ENCODE data around the gene ZBTB7B. TPM values are rescaled to one million over a fixed set of nuclear protein-coding genes. Genes with fewer than 3 reads are reported as not detected.
A peak's percentile ranks its signal among the peaks of the same experiment; 100 is the strongest.

The ZBTB7B gene
- polyA plus RNA-seq, 2 of the 4 experiments (the other 2 are of a cell fraction) = 20.5 to 30.7 TPM

GRCh38 chr1:154966111-154966510 lies 36.5 kb upstream of the ZBTB7B start:
- no peak for FAIRE-seq
- Histone ChIP-seq H3K4me2 (no peak overlapping the region), H3K4me3 (no peak overlapping the region), H3K4me1 (peaks cover 35% of the 10 kb centered on the region), H3K27ac (no peak overlapping the region), H3K9me3 (no peaks in the 10 kb centered on the region)
- TF ChIP-seq TFCP2L1 (CRISPR knock-in tag; IDR thresholded peaks at IDR 0.05) (no peak), E2F6 (IDR thresholded peaks at IDR 0.05; ENCODE audit: borderline replicate concordance, low read depth) (no peak), RAD21 (conservative IDR thresholded peaks at IDR 0.05 in 1 of 2, IDR thresholded peaks at IDR 0.05 in 1 of 2) (no peak), JUNB (IDR thresholded peaks at IDR 0.05) (no peak), POLR2A (IDR thresholded peaks at IDR 0.05; ENCODE audit: low read length) (no peak), FOSL2 (IDR thresholded peaks at IDR 0.05) (no peak), FOSL2 (CRISPR knock-in tag; IDR thresholded peaks at IDR 0.05) (no peak), RARB (CRISPR knock-in tag; IDR thresholded peaks at IDR 0.05) (no peak), MAZ (IDR thresholded peaks at IDR 0.05; ENCODE audit: borderline replicate concordance, low read depth, low read length) (no peak), FOXS1 (CRISPR knock-in tag; IDR thresholded peaks at IDR 0.05) (no peak), KDM1A (IDR thresholded peaks at IDR 0.05; ENCODE audit: low read depth) (no peak), USF2 (IDR thresholded peaks at IDR 0.05) (no peak), PBX3 (IDR thresholded peaks at IDR 0.05) (no peak), POLR2AphosphoS2 (conservative IDR thresholded peaks at IDR 0.05; ENCODE audit: low read length) (no peak), RCOR1 (IDR thresholded peaks at IDR 0.05; ENCODE audit: low read depth, low read length) (no peak), RFX5 (IDR thresholded peaks at IDR 0.05) (no peak), CTCF (IDR thresholded peaks at IDR 0.05) (no peak), NFE2L2 (conservative IDR thresholded peaks at IDR 0.05; ENCODE audit: low read length) (no peak), ATOH8 (CRISPR knock-in tag; IDR thresholded peaks at IDR 0.05; ENCODE audit: low read depth) (no peak)
- 91% methylated on average over 6 of the region's 7 CpGs for WGBS (ENCODE audit: missing lambda C conversion rate)
- ChIA-PET CTCF (interaction anchor here (0.9 kb wide), 1 partner anchor 30 kb away, joined by 3 read pairs; the partner anchor contains the start of gene PMVK), POLR2A (interaction anchor here (1.5 to 1.9 kb wide), 2 partner anchors 8 to 10 kb away, joined by 4 to 8 read pairs; partner anchors contain the start of genes CKS1B and PBXIP1)
- no peak for DNase-seq (ENCODE audit: low read depth in 1 of 2, low spot score in 1 of 2)
- no peak for ATAC-seq

GRCh38 chr1:154967331-154967950 lies 35.2 kb upstream of the ZBTB7B start:
- H3K4me2 ChIP-seq = peak overlapping the region; percentile 99
- FAIRE-seq = no peak
- CTCF ChIA-PET = no interaction called here

More at GRCh38 chr1:154967331-154967950, 35.2 kb upstream of the ZBTB7B start:
- Histone ChIP-seq H3K4me1 (peaks cover 48% of the 10 kb centered on the region), H3K9me3 (no peaks in the 10 kb centered on the region), H3K4me3 (no peak overlapping the region), H3K27ac (peak overlapping the region in 1 of 2 experiments; percentile 98; a peak in 4 of 6 replicates)
- TF ChIP-seq HDAC2 (IDR thresholded peaks at IDR 0.05) (no peak), CBX8 (IDR thresholded peaks at IDR 0.05) (no peak), SMC3 (IDR thresholded peaks at IDR 0.05) (no peak), ZFP36 (IDR thresholded peaks at IDR 0.05; ENCODE audit: borderline replicate concordance, partially characterized antibody) (no peak), BCL3 (IDR thresholded peaks at IDR 0.05) (no peak), PHF8 (IDR thresholded peaks at IDR 0.05; ENCODE audit: borderline replicate concordance, low read depth) (no peak), ELK1 (IDR thresholded peaks at IDR 0.05; ENCODE audit: low read depth, low read length) (no peak), HOXB13 (CRISPR knock-in tag; IDR thresholded peaks at IDR 0.05; ENCODE audit: low read depth) (no peak), MYC (IDR thresholded peaks at IDR 0.05; ENCODE audit: borderline replicate concordance, low read length) (no peak), NFE2L2 (conservative IDR thresholded peaks at IDR 0.05; ENCODE audit: low read length) (no peak), MAFK (IDR thresholded peaks at IDR 0.05; ENCODE audit: partially characterized antibody) (no peak)
- whole genome bisulfite sequencing (ENCODE audit: missing lambda C conversion rate) = 93% methylated on average over 4 of the region's 5 CpGs
- ATAC-seq = no peak
- POLR2A ChIA-PET = no interaction called here
- no peak for DNase-seq (ENCODE audit: low read depth in 1 of 2, low spot score in 1 of 2)

All from A549 (cell line).